Esophagus (tissue), 2 donors: ENCODE results near the gene AMACR. TPM values are rescaled to one million over a fixed set of nuclear protein-coding genes. Genes with fewer than 3 reads are reported as not detected.
A peak's percentile ranks its signal among the peaks of the same experiment; 100 is the strongest.

Experiments
- H3K27ac ChIP-seq, 2 donors: one replicate each; pipeline ENCODE4 v1.5.1; 2013; ENCODE audit warnings: low read depth in 2 of 2, mild to moderate bottlenecking in 2 of 2, inconsistent platforms in 1 of 2, low read length in 1 of 2, moderate library complexity in 1 of 2
- H3K27me3 ChIP-seq, 2 donors: one replicate each; pipeline ENCODE4 v1.6.1; 2013; ENCODE audit warnings: low read length in 2 of 2, control low read depth in 1 of 2, mild to moderate bottlenecking in 1 of 2; ENCODE audit not compliant: insufficient read depth in 2 of 2, control insufficient read depth in 1 of 2
- H3K36me3 ChIP-seq, 2 donors: one replicate each; pipeline ENCODE4 v1.6.1; 2013; ENCODE audit warnings: low read length in 1 of 2; ENCODE audit not compliant: control insufficient read depth in 2 of 2, insufficient read depth in 2 of 2
- H3K4me1 ChIP-seq, 2 donors: one replicate each; pipeline ENCODE4 v1.6.1; 2013; ENCODE audit warnings: low read length in 1 of 2; ENCODE audit not compliant: control insufficient read depth in 2 of 2, insufficient read depth in 2 of 2
- H3K4me3 ChIP-seq, 2 donors: one replicate each; pipeline ENCODE4 v1.5.1; 2013; ENCODE audit warnings: low read length in 2 of 2, mild to moderate bottlenecking in 2 of 2, low read depth in 1 of 2, moderate library complexity in 1 of 2
- H3K9me3 ChIP-seq, 2 donors: one replicate each; pipeline ENCODE4 v1.6.1; 2013; ENCODE audit warnings: mild to moderate bottlenecking in 2 of 2, low read depth in 1 of 2, low read length in 1 of 2, moderate library complexity in 1 of 2; ENCODE audit not compliant: control insufficient read depth in 2 of 2, insufficient read depth in 1 of 2
- WGBS, 2 donors: extraction: QIAGEN DNeasy Blood & Tissue Kit; methylation state at CpG; one replicate each; pipeline ENCODE4 v1.1.7; 2013; 5-methylcytosine and 5-hydroxymethylcytosine counted together
- polyA plus RNA-seq, 2 donors: library from polyadenylated mRNA; stranded (reverse); fragments of 200-250 nt; gene quantifications; one replicate each; pipeline ENCODE4 v1.2.3, GENCODE V29; 2013
- donor health status: healthy with polysubstance abuse.
- donor health status: Bipolar disorder and iron deficiency.

The AMACR gene
- polyA plus RNA-seq, 2 donors = 14.4 to 19.9 TPM

DNA sequence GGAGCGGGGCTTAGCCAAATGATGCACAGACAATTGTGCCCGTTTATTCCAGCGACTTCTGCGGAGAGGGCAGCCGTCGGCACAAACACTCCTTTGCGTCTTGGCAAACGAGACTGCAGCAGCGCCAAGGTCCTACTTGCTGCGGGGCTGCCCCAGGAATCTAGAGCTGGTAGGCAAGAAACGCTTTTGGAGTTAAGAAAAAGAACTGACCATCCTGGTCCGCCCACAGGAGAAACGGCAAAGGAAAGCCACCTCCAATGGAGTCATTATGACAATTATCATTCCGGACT, 69.4 kb downstream of the AMACR start:
- Histone ChIP-seq H3K36me3 (no peaks in the 10 kb centered on the region), H3K4me3 (no peak overlapping the region), H3K27me3 (peaks cover 8 to 9% of the 10 kb centered on the region in 2 donors), H3K4me1 (peaks cover 0 to 15% of the 10 kb centered on the region in 2 donors), H3K27ac (no peak overlapping the region), H3K9me3 (peaks cover 0 to 2% of the 10 kb centered on the region in 2 donors)
- WGBS, 2 donors = 30 to 37% methylated on average over 14 of the region's 14 CpGs

- Histone ChIP-seq H3K4me1 (peaks cover 0 to 15% of the 10 kb centered on the region in 2 donors), H3K4me3 (no peak overlapping the region), H3K36me3 (no peaks in the 10 kb centered on the region), H3K9me3 (peaks cover 0 to 2% of the 10 kb centered on the region in 2 donors), H3K27ac (no peak overlapping the region), H3K27me3 (peaks cover 8 to 9% of the 10 kb centered on the region in 2 donors)
- WGBS, 2 donors = 27 to 33% methylated on average over 54 of the region's 54 CpGs
These were observed 69.9 kb downstream of the AMACR start for GRCh38 chr5:33937707-33938506.

- Histone ChIP-seq H3K4me3 (no peak overlapping the region), H3K4me1 (peaks cover 0 to 15% of the 10 kb centered on the region in 2 donors), H3K27ac (no peak overlapping the region), H3K36me3 (no peaks in the 10 kb centered on the region), H3K27me3 (peaks cover 8 to 9% of the 10 kb centered on the region in 2 donors), H3K9me3 (peaks cover 0 to 2% of the 10 kb centered on the region in 2 donors)
- 42% methylated on average over 54 of the region's 54 CpGs for WGBS, 2 donors
These were observed 70.7 kb downstream of the AMACR start for GRCh38 chr5:33937017-33937706.

DNA sequence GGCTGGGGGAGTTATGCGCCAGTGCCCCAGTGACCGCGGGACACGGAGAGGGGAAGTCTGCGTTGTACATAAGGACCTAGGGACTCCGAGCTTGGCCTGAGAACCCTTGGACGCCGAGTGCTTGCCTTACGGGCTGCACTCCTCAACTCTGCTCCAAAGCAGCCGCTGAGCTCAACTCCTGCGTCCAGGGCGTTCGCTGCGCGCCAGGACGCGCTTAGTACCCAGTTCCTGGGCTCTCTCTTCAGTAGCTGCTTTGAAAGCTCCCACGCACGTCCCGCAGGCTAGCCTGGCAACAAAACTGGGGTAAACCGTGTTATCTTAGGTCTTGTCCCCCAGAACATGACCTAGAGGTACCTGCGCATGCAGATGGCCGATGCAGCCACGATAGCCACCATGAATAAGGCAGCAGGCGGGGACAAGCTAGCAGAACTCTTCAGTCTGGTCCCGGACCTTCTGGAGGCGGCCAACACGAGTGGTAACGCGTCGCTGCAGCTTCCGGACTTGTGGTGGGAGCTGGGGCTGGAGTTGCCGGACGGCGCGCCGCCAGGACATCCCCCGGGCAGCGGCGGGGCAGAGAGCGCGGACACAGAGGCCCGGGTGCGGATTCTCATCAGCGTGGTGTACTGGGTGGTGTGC, 71.4 kb downstream of the AMACR start, which contains the start of gene RXFP3:
TSS of gene RXFP3 (plus strand) at position 6 of the 636 bp plus-strand sequence. CDS start at position 361, 355 bp downstream.
- H3K27me3 ChIP-seq = peaks cover 8 to 9% of the 10 kb centered on the region in 2 donors
- WGBS, 2 donors = 11 to 14% methylated on average over 44 to 45 of the region's 45 CpGs
- no peak within 1 kb of the TSS for H3K27ac ChIP-seq
- H3K9me3 ChIP-seq = peaks cover 0 to 2% of the 10 kb centered on the region in 2 donors
- peak within 1 kb of the TSS in 1 of 2 donors; percentile 20 for H3K4me3 ChIP-seq
- H3K4me1 ChIP-seq = peaks cover 0 to 15% of the 10 kb centered on the region in 2 donors
- H3K36me3 ChIP-seq = no peaks in the 10 kb centered on the region

Other genes starting within 250 kb of the AMACR start
- under 1 TPM; 0.06 to 0.20 TPM for gene ADAMTS12, start 116.1 kb downstream of the AMACR start, polyA plus RNA-seq
- not detected for gene RXFP3, start 71.7 kb downstream of the AMACR start, polyA plus RNA-seq
- not detected for gene SLC45A2, start 23.4 kb downstream of the AMACR start, polyA plus RNA-seq
- 1 to 10 TPM; 1.2 to 5.0 TPM for gene C1QTNF3, start 35.2 kb upstream of the AMACR start, polyA plus RNA-seq